Mesendoderm (in vitro differentiated cells): Measurements from ENCODE around the gene CHST5.

Experiments
- DNase-seq: peaks from one replicate; pipeline ENCODE4 v3.0.0; 2013
- H2AK5ac ChIP-seq: 2 replicates; pipeline ENCODE4 v1.6.1; 2013; ENCODE audit warnings: low read length, inconsistent platforms
- H2BK120ac ChIP-seq: 2 replicates; pipeline ENCODE4 v1.6.1; 2013; ENCODE audit warnings: low read depth, mild to moderate bottlenecking, low read length, moderate library complexity, mixed read lengths
- H2BK15ac ChIP-seq: replicated peaks from 2 replicates; pipeline ENCODE4 v1.6.1; 2013; ENCODE audit warnings: low read depth, mild to moderate bottlenecking, moderate library complexity
- H2BK5ac ChIP-seq: 2 replicates; pipeline ENCODE4 v1.6.1; 2013; ENCODE audit warnings: low read length, inconsistent platforms
- H3K18ac ChIP-seq: 2 replicates; pipeline ENCODE4 v1.6.1; 2013; ENCODE audit warnings: mild to moderate bottlenecking, low read length, mixed read lengths
- H3K23ac ChIP-seq: one replicate; pipeline ENCODE4 v1.6.1; 2013; ENCODE audit warnings: low read length
- H3K27ac ChIP-seq: 2 replicates; pipeline ENCODE4 v1.5.1; 2013; ENCODE audit warnings: low read depth, mild to moderate bottlenecking, inconsistent platforms, low read length, moderate library complexity
- H3K27me3 ChIP-seq: 2 replicates; pipeline ENCODE4 v1.6.1; 2013; ENCODE audit warnings: low read length, control low read depth, mild to moderate bottlenecking, inconsistent platforms; ENCODE audit not compliant: insufficient read depth, poor library complexity
- H3K36me3 ChIP-seq: 2 replicates; pipeline ENCODE4 v1.6.1; 2013; ENCODE audit warnings: low read length, inconsistent platforms; ENCODE audit not compliant: control insufficient read depth, insufficient read depth
- H3K4ac ChIP-seq: one replicate; pipeline ENCODE4 v1.6.1; 2013; ENCODE audit warnings: low read depth, mild to moderate bottlenecking, low read length, moderate library complexity
- H3K4me1 ChIP-seq: 2 replicates; pipeline ENCODE4 v1.6.1; 2013; ENCODE audit warnings: low read depth, low read length, inconsistent platforms; ENCODE audit not compliant: control insufficient read depth
- H3K4me2 ChIP-seq: 2 replicates; pipeline ENCODE4 v1.6.1; 2013; ENCODE audit warnings: low read length
- H3K4me3 ChIP-seq: 2 replicates; pipeline ENCODE4 v1.5.1; 2013; ENCODE audit warnings: mild to moderate bottlenecking, low read length
- H3K56ac ChIP-seq: one replicate; pipeline ENCODE4 v1.6.1; 2013; ENCODE audit warnings: low read length
- H3K79me1 ChIP-seq: 2 replicates; pipeline ENCODE4 v1.6.1; 2013; ENCODE audit warnings: low read length, inconsistent platforms
- H3K79me2 ChIP-seq: 2 replicates; pipeline ENCODE4 v1.6.1; 2013; ENCODE audit warnings: mild to moderate bottlenecking, low read length; ENCODE audit not compliant: control insufficient read depth, insufficient read depth
- H3K9ac ChIP-seq: 2 replicates; pipeline ENCODE4 v1.6.1; 2013; ENCODE audit warnings: low read length, inconsistent platforms
- H4K5ac ChIP-seq: one replicate; pipeline ENCODE4 v1.6.1; 2013; ENCODE audit warnings: low read length
- H4K8ac ChIP-seq: one replicate; pipeline ENCODE4 v1.6.1; 2013; ENCODE audit warnings: low read depth, mild to moderate bottlenecking, control low read depth, low read length, moderate library complexity
- WGBS: extraction: QIAGEN DNeasy Blood & Tissue Kit; methylation state at CpG from one replicate; pipeline ENCODE4 v1.1.7; 2013; ENCODE audit warnings: low lambda C conversion rate, missing lambda C conversion rate; ENCODE audit not compliant: insufficient coverage; ENCODE audit errors: extremely low coverage; 5-methylcytosine and 5-hydroxymethylcytosine counted together

The CHST5 gene

GRCh38 chr16:75486676-75487313 is 49.1 kb downstream of the CHST5 start:
- H3K79me2 ChIP-seq: no peaks in the 10 kb centered on the region
- no peak overlapping the region for H2BK15ac ChIP-seq
- no peak overlapping the region for H3K9ac ChIP-seq
- no peak overlapping the region for H3K56ac ChIP-seq
- no peaks in the 10 kb centered on the region for H3K27me3 ChIP-seq
- no peak overlapping the region for H3K27ac ChIP-seq
- H3K23ac ChIP-seq: no peak overlapping the region
- H3K4me3 ChIP-seq: no peak overlapping the region
- no peak overlapping the region for H2BK5ac ChIP-seq
- H3K18ac ChIP-seq: no peak overlapping the region
- no peak overlapping the region for H3K4me2 ChIP-seq
- no CpG with 5 or more reads among the region's 2 CpGs for WGBS
- H3K4ac ChIP-seq: no peak overlapping the region
- H4K8ac ChIP-seq: no peak overlapping the region
- no peaks in the 10 kb centered on the region for H3K79me1 ChIP-seq
- no peak overlapping the region for H2AK5ac ChIP-seq
- no peaks in the 10 kb centered on the region for H3K4me1 ChIP-seq
- no peaks in the 10 kb centered on the region for H3K36me3 ChIP-seq
- no peak for DNase-seq
- H4K5ac ChIP-seq: no peak overlapping the region
- no peak overlapping the region for H2BK120ac ChIP-seq

GRCh38 chr16:75486014-75486675 is 49.8 kb downstream of the CHST5 start:
- Histone ChIP-seq H2BK15ac (no peak overlapping the region), H3K18ac (no peak overlapping the region), H3K27me3 (no peaks in the 10 kb centered on the region), H3K79me2 (no peaks in the 10 kb centered on the region), H3K4me3 (no peak overlapping the region), H3K23ac (no peak overlapping the region), H4K5ac (no peak overlapping the region), H2BK120ac (no peak overlapping the region), H3K36me3 (no peaks in the 10 kb centered on the region), H3K4ac (no peak overlapping the region), H3K79me1 (no peaks in the 10 kb centered on the region), H2AK5ac (no peak overlapping the region), H3K27ac (no peak overlapping the region), H3K9ac (no peak overlapping the region), H3K4me1 (no peaks in the 10 kb centered on the region), H3K56ac (no peak overlapping the region), H4K8ac (no peak overlapping the region), H3K4me2 (no peak overlapping the region), H2BK5ac (no peak overlapping the region)
- DNase-seq: no peak
- WGBS: no CpG with 5 or more reads among the region's 9 CpGs

GRCh38 chr16:75485230-75486013 is 50.5 kb downstream of the CHST5 start:
- H3K27me3 ChIP-seq: no peaks in the 10 kb centered on the region
- H2BK15ac ChIP-seq: no peak overlapping the region
- WGBS: no CpG with 5 or more reads among the region's 7 CpGs
- no peaks in the 10 kb centered on the region for H3K79me2 ChIP-seq
- H3K4me3 ChIP-seq: no peak overlapping the region
- H3K23ac ChIP-seq: no peak overlapping the region
- no peaks in the 10 kb centered on the region for H3K79me1 ChIP-seq
- no peak overlapping the region for H3K18ac ChIP-seq
- no peak overlapping the region for H3K27ac ChIP-seq
- H2BK5ac ChIP-seq: no peak overlapping the region
- no peak overlapping the region for H2BK120ac ChIP-seq
- H3K4me2 ChIP-seq: no peak overlapping the region
- H3K56ac ChIP-seq: no peak overlapping the region
- no peaks in the 10 kb centered on the region for H3K36me3 ChIP-seq
- no peaks in the 10 kb centered on the region for H3K4me1 ChIP-seq
- no peak overlapping the region for H4K5ac ChIP-seq
- H3K4ac ChIP-seq: no peak overlapping the region
- H2AK5ac ChIP-seq: no peak overlapping the region
- H3K9ac ChIP-seq: no peak overlapping the region
- DNase-seq: no peak
- no peak overlapping the region for H4K8ac ChIP-seq

GRCh38 chr16:75483222-75483621 is 52.7 kb downstream of the CHST5 start:
- WGBS: no CpG with 5 or more reads among the region's 2 CpGs
- Histone ChIP-seq H3K4me3 (no peak overlapping the region), H2BK120ac (no peak overlapping the region), H2BK5ac (no peak overlapping the region), H2AK5ac (no peak overlapping the region), H2BK15ac (no peak overlapping the region), H3K79me2 (no peaks in the 10 kb centered on the region), H3K27ac (no peak overlapping the region), H3K4me2 (no peak overlapping the region), H3K9ac (no peak overlapping the region), H3K27me3 (no peaks in the 10 kb centered on the region), H3K23ac (no peak overlapping the region), H3K4me1 (no peaks in the 10 kb centered on the region), H4K5ac (no peak overlapping the region), H3K18ac (no peak overlapping the region), H4K8ac (no peak overlapping the region), H3K56ac (no peak overlapping the region), H3K4ac (no peak overlapping the region), H3K36me3 (no peaks in the 10 kb centered on the region), H3K79me1 (no peaks in the 10 kb centered on the region)
- DNase-seq: no peak

GRCh38 chr16:75482434-75483205 is 53.3 kb downstream of the CHST5 start:
- Histone ChIP-seq H2BK15ac (no peak overlapping the region), H3K4me3 (no peak overlapping the region), H3K23ac (no peak overlapping the region), H3K79me2 (no peaks in the 10 kb centered on the region), H3K4me1 (no peaks in the 10 kb centered on the region), H4K8ac (no peak overlapping the region), H4K5ac (no peak overlapping the region), H3K36me3 (no peaks in the 10 kb centered on the region), H3K79me1 (no peaks in the 10 kb centered on the region), H3K4me2 (no peak overlapping the region), H3K56ac (no peak overlapping the region), H3K18ac (no peak overlapping the region), H3K4ac (no peak overlapping the region), H3K27ac (no peak overlapping the region), H2BK120ac (no peak overlapping the region), H3K9ac (no peak overlapping the region), H3K27me3 (no peaks in the 10 kb centered on the region), H2AK5ac (no peak overlapping the region), H2BK5ac (no peak overlapping the region)
- DNase-seq: no peak
- no CpG with 5 or more reads among the region's 14 CpGs for WGBS
